Measurements from ENCODE around the gene KPNA6. TPM values are rescaled to one million over a fixed set of nuclear protein-coding genes. Genes with fewer than 3 reads are reported as not detected.

The KPNA6 gene
- total and polyA plus RNA-seq, 2 experiments from 2014 or later = 33.8 to 45.7 TPM

DNA sequence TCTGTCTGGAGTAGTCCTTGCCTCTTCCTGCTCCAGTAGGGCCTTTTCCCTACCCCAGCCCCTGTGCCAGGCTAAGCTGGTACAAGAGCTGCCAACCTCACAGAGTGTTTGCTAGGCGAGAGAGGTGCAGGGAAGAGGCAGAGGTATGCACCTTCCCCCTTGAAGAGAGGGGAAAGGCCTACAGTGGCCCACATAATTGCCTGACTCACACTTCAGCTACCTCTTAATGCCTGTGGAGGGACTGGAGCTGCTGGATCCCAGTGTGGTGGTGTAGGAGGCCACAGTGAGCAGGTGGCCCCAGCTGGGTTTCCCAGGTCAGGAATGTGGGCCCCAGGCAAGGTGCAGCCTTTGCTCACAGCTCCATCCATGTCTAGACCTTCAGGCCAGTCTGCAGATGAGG is 89.2 kb downstream of the KPNA6 start:
- peaks cover 43% of the 10 kb centered on the region for H3K36me3 ChIP-seq
- peaks cover 12% of the 10 kb centered on the region for H3K4me1 ChIP-seq (ENCODE audit: low read depth)
- H3K27me3 ChIP-seq = no peaks in the 10 kb centered on the region

DNA sequence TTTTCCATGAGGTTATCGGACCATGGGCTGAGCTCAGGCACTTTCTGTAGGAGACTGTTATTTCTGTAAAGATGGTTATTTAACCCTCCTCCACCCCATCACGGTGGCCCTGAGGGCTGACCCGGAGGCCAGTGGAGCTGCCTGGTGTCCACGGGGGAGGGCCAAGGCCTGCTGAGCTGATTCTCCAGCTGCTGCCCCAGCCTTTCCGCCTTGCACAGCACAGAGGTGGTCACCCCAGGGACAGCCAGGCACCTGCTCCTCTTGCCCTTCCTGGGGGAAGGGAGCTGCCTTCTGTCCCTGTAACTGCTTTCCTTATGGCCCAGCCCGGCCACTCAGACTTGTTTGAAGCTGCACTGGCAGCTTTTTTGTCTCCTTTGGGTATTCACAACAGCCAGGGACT is 90.0 kb downstream of the KPNA6 start:
- H3K27ac ChIP-seq = peak overlapping the region; percentile 18
- no peaks in the 10 kb centered on the region for H3K27me3 ChIP-seq
- no peaks in the 10 kb centered on the region for H3K9me3 ChIP-seq (ENCODE audit: low read depth)
- TF ChIP-seq, protein P1, sequence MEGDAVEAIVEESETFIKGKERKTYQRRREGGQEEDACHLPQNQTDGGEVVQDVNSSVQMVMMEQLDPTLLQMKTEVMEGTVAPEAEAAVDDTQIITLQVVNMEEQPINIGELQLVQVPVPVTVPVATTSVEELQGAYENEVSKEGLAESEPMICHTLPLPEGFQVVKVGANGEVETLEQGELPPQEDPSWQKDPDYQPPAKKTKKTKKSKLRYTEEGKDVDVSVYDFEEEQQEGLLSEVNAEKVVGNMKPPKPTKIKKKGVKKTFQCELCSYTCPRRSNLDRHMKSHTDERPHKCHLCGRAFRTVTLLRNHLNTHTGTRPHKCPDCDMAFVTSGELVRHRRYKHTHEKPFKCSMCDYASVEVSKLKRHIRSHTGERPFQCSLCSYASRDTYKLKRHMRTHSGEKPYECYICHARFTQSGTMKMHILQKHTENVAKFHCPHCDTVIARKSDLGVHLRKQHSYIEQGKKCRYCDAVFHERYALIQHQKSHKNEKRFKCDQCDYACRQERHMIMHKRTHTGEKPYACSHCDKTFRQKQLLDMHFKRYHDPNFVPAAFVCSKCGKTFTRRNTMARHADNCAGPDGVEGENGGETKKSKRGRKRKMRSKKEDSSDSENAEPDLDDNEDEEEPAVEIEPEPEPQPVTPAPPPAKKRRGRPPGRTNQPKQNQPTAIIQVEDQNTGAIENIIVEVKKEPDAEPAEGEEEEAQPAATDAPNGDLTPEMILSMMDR (IDR thresholded peaks at IDR 0.05; ENCODE audit: low read depth, low read length) = no peak
- no peak for DNase-seq (ENCODE audit: low read depth in 1 of 2, low spot score in 1 of 2)
- H3K4me1 ChIP-seq (ENCODE audit: low read depth) = peaks cover 12% of the 10 kb centered on the region
- no peak overlapping the region for H3K4me3 ChIP-seq
- H3K36me3 ChIP-seq = peaks cover 35% of the 10 kb centered on the region

More for the DNA sequence above, 89.2 kb downstream of the KPNA6 start:
- Histone ChIP-seq H3K4me3 (no peak overlapping the region), H3K27ac (no peak overlapping the region), H3K9me3 (ENCODE audit: low read depth) (no peaks in the 10 kb centered on the region)
- DNase-seq (ENCODE audit: low read depth in 1 of 2, low spot score in 1 of 2) = no peak
- TF ChIP-seq, protein P1 (IDR thresholded peaks at IDR 0.05; ENCODE audit: low read depth, low read length) = no peak

DNA sequence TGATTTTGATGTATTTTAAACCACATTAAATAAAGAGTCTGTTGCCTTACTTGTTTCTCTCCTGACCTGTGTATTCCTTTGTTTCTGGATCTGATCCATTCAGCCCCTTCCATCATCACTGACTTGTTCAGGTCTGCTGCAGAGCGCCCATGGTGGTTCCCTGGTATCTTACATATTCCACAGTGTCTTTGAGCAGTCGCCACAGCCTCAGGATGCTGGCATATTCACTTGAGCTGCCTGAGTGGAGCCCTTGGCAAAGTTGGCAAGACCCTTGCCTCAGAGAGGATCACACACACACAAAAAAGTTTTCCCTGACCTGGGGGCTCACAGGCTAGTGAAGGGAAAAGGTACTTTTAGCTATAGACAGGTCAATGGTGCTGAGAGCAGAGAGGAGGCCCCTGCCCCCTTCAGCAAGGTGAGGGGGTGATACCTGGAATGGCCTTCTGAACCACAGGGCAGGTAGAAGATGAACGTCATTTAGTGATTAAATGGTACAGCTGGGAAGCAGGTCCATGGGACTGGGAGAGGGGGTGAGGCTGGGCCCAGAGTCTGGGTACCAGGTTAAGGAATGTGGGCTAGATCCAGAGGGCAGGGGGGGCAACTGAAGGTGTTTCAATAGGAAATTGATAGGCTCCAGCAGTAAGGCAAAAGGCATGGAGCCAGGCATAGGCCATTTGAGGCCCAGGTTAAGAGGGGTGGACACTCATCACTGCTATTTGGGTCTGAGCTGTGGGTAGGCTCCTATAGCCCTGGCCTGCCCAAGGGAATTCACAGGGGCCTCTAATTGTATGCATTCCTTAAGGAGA is 90.6 kb downstream of the KPNA6 start:
- no peaks in the 10 kb centered on the region for H3K27me3 ChIP-seq
- no peak for DNase-seq (ENCODE audit: low read depth in 1 of 2, low spot score in 1 of 2)
- H3K9me3 ChIP-seq (ENCODE audit: low read depth) = no peaks in the 10 kb centered on the region
- TF ChIP-seq, protein P1 (IDR thresholded peaks at IDR 0.05; ENCODE audit: low read depth, low read length) = no peak
- H3K4me3 ChIP-seq = no peak overlapping the region
- H3K27ac ChIP-seq = peak overlapping the region; percentile 77
- peaks cover 30% of the 10 kb centered on the region for H3K36me3 ChIP-seq
- H3K4me1 ChIP-seq (ENCODE audit: low read depth) = peaks cover 12% of the 10 kb centered on the region

DNA sequence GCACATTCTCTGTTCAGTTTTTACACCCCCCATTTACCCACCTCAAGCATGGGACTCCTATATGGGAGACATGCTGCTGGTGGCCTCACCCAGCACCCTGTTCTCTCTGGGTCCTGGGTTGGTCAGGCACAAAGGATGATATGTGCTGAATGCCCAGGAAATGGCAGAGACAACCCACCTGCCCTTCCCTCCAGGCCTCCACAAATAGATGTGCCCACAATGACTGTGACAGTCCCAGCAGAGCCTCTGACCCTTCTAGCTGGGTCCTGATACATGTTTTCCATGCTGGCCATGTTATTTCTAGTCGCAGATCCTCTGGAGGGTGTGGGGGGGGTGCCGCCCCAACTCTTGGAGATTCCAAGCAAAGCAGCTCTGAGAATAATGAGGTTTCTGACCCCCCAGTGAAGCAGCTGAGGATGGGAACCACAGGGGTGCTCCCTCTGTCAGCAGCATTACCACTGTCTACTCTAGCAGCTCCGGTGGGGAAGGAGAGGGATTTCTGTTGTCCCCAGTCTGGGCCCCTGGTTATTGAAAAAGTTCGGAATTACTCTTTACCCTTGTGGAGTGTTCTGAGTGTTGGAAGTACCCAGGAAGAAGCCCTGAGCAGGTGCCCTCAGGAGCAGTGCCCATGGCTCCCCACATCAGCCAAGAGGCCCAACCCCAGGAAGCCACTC is 91.3 kb downstream of the KPNA6 start:
- peaks cover 25% of the 10 kb centered on the region for H3K36me3 ChIP-seq
- no peak for DNase-seq (ENCODE audit: low read depth in 1 of 2, low spot score in 1 of 2)
- H3K4me1 ChIP-seq (ENCODE audit: low read depth) = peaks cover 12% of the 10 kb centered on the region
- H3K9me3 ChIP-seq (ENCODE audit: low read depth) = no peaks in the 10 kb centered on the region
- no peaks in the 10 kb centered on the region for H3K27me3 ChIP-seq
- peak overlapping the region; percentile 77 for H3K27ac ChIP-seq
- TF ChIP-seq, protein P1 (IDR thresholded peaks at IDR 0.05; ENCODE audit: low read depth, low read length) = no peak
- no peak overlapping the region for H3K4me3 ChIP-seq

DNA sequence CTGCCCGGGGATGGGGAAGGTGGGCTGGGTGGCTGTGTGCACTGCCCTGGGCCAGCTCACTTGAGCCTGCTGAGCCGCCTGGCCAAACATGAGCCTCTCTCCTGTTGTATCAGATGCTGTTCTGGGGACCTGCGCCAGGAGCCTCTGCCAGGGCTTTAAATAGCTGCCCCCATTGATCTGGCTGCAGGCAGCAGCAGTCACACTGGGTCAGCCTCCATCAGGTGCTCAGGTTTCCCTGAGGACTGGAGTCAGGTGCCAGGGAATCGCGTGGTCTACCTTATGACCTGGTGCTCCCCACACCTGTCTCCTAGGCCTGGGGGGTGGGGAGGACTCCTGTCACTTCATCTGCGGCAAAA is 91.8 kb downstream of the KPNA6 start:
- peak overlapping the region; percentile 46 for H3K4me3 ChIP-seq
- H3K36me3 ChIP-seq = peaks cover 20% of the 10 kb centered on the region
- peak in 1 of 2 donors; percentile 34 for DNase-seq (ENCODE audit: low read depth in 1 of 2, low spot score in 1 of 2)
- H3K9me3 ChIP-seq (ENCODE audit: low read depth) = no peaks in the 10 kb centered on the region
- TF ChIP-seq, protein P1 (IDR thresholded peaks at IDR 0.05; ENCODE audit: low read depth, low read length) = no peak
- no peaks in the 10 kb centered on the region for H3K27me3 ChIP-seq
- peak overlapping the region; percentile 77 for H3K27ac ChIP-seq
- H3K4me1 ChIP-seq (ENCODE audit: low read depth) = peaks cover 12% of the 10 kb centered on the region

Measured in cardiac muscle cell (in vitro differentiated cells and primary cell).